Measurements from ENCODE around the gene CES3.

DNA sequence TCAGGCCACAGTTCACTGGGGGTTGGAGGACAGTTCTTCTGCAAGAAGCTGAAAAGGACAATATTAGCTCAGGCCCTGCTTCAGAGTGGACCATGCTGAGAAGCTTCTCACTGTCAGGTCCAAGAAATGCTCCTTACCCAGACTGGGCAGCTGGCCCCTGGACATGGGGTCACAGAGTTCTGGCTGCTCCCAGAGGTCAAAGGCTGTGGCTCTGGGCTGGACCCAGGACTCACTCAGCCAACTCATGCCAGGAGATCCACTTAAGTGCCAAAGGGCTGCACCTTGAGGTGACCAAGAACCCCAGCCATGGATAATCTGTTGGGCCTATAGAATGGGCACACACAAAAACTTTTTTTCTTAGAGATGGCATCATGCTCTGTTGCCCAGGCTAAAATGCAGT lies 21.7 kb upstream of the CES3 start:
- TF ChIP-seq, protein P1, sequence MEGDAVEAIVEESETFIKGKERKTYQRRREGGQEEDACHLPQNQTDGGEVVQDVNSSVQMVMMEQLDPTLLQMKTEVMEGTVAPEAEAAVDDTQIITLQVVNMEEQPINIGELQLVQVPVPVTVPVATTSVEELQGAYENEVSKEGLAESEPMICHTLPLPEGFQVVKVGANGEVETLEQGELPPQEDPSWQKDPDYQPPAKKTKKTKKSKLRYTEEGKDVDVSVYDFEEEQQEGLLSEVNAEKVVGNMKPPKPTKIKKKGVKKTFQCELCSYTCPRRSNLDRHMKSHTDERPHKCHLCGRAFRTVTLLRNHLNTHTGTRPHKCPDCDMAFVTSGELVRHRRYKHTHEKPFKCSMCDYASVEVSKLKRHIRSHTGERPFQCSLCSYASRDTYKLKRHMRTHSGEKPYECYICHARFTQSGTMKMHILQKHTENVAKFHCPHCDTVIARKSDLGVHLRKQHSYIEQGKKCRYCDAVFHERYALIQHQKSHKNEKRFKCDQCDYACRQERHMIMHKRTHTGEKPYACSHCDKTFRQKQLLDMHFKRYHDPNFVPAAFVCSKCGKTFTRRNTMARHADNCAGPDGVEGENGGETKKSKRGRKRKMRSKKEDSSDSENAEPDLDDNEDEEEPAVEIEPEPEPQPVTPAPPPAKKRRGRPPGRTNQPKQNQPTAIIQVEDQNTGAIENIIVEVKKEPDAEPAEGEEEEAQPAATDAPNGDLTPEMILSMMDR (IDR thresholded peaks at IDR 0.05 in 2 of 3, conservative IDR thresholded peaks at IDR 0.05 in 1 of 3; ENCODE audit: insufficient read depth in 2 of 3, low read depth in 1 of 3, low read length in 3 of 3): no peak
- no peak for TF ChIP-seq STAT5B (CRISPR knock-in tag; IDR thresholded peaks at IDR 0.05)
- no peak for TF ChIP-seq TCF7 (IDR thresholded peaks at IDR 0.05; ENCODE audit: borderline replicate concordance)
- TF ChIP-seq SMARCE1 (IDR thresholded peaks at IDR 0.05): no peak
- TF ChIP-seq RBM39 (optimal IDR thresholded peaks at IDR 0.05; ENCODE audit: low read depth, low read length): no peak
- no peak for TF ChIP-seq ZNF507 (tag; conservative IDR thresholded peaks at IDR 0.05)
- TF ChIP-seq ZNF707 (CRISPR knock-in tag; conservative IDR thresholded peaks at IDR 0.05): no peak
- TF ChIP-seq POLR2A (conservative IDR thresholded peaks at IDR 0.05): no peak
- no peak for TF ChIP-seq TBL1XR1 (IDR thresholded peaks at IDR 0.05; ENCODE audit: low read length in 2 of 2)
- TF ChIP-seq SMARCA5 (IDR thresholded peaks at IDR 0.05): no peak
- TF ChIP-seq STAG1 (CRISPR knock-in tag; IDR thresholded peaks at IDR 0.05; ENCODE audit: borderline replicate concordance): no peak
- no peak for TF ChIP-seq CBFA2T3 (IDR thresholded peaks at IDR 0.05)
- TF ChIP-seq FOXM1 (IDR thresholded peaks at IDR 0.05; ENCODE audit: low read depth): no peak
- TF ChIP-seq FOXM1 (CRISPR knock-in tag; IDR thresholded peaks at IDR 0.05; ENCODE audit: low read depth): no peak
- TF ChIP-seq ZNF780A (CRISPR knock-in tag; IDR thresholded peaks at IDR 0.05): no peak

Data from K562 (cell line).